Embryonic facial prominence (tissue), 1 donor: ENCODE results near the gene PHKB.
"Not testable (repeated sequence)": the region's sequence is repeated elsewhere in the genome, so short reads cannot be mapped to it uniquely, and the experiment has no call there.

Experiments
- DNase-seq: peaks from one replicate; pipeline ENCODE4 v3.0.0-alpha.2; 2016; ENCODE audit errors: extremely low spot score

The PHKB gene

DNA sequence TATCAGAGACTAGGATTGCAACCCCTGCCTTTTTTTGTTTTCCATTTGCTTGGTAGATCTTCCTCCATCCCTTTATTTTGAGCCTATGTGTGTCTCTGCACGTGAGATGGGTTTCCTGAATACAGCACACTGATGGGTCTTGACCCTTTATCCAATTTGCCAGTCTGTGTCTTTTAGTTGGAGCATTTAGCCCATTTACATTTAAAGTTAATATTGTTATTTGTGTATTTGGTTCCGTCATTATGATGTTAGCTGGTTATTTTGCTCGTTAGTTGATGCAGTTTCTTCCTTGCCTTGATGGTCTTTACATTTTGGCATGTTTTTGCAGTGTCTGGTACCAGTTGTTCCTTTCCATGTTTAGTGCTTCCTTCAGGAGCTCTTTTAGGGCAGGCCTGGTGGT, 220.4 kb downstream of the PHKB start:
- not testable (repeated sequence) for DNase-seq

DNA sequence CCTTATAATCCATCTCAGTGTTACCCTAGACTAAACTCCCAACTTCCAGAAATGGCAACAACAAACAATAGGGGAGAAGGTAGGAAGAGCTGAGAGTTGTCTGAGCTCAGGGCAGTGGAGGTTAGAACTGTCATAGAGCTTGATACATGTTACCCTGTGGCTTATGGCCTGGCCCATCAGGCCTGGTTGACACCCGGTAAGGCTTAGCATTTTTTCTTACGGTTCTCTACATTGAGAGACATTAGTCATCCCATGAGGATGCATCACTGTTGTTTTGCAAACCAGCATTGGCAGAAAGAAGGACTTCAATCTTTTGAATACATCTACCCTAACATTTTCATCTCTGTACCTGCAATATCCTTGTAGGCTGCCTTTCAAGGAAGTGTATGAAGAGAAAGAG, 226.6 kb downstream of the PHKB start:
- no peak for DNase-seq

DNA sequence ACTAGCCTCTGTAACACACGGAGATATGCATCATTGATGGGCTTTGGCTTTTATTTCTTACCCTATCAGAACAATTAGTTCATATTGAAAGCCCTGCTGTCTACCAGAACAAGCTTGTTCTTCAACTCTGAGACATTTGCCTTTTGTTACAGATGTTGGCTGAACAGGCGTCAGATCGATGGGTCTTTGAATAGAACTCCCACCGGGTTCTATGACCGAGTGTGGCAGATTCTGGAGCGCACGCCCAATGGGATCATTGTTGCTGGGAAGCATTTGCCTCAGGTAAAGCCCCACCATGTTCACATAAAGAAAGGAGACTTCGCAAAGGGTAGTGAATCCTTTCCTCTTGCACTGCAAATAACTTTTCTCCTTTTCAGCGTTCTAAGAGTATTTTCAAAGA, 232.1 kb downstream of the PHKB start:
- no peak for DNase-seq

DNA sequence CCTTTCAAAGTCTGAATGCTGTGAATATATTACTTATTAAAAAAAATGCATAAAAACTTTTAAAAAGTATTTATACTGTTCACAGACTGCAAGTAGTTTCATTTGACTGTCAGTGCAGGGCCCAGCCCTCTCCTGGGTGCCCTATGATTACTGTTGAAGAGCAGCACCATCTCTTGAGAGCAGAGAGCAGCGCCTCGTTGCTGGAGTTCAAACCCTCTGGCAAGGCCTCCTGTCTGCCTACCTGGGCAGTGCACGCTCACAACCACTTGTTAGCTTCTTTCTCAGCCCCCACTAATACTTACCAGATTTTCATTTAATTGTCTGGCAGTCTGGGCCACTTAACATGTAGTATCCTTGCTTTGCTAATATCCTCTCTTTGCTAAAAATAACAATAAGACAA, 233.4 kb downstream of the PHKB start:
- DNase-seq = no peak

DNA sequence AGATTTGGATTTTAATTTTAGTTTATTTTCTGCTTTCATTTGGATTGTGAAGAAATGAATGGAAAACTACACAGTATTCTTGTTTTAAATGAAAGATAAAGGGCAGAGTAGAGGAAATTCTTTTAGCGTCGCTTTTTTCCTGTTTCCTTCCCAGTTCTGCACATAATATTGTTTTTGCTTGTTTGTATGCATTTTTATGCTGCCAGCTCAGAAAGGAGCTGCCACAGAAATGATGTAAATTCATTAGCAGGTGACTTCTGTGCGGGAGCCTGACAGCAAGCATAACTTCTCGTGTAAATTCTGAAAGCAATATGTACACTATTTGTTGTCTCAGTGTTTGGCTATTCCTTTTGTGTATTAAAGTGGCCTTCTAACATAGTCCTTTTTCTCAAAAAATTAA, 234.6 kb downstream of the PHKB start:
- no peak for DNase-seq

DNA sequence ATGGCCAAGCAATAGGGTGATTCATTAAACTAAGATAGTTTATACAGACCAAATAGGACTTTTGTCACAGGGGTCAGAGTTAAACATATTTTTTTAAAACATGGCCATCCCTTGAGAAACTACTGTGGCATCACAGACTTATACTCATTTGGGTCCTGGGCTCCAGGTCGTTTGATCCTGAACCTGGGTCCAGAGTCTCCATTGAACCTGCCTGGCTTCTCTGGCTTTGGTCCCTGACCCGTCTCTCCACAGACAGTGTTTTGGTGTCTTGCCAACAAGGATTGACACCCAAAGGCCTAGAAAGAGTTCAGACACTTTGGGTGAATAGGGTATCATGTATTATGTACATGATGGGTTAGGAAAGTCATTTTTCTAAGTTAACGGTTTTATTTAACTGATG, 236.7 kb downstream of the PHKB start:
- no peak for DNase-seq

DNA sequence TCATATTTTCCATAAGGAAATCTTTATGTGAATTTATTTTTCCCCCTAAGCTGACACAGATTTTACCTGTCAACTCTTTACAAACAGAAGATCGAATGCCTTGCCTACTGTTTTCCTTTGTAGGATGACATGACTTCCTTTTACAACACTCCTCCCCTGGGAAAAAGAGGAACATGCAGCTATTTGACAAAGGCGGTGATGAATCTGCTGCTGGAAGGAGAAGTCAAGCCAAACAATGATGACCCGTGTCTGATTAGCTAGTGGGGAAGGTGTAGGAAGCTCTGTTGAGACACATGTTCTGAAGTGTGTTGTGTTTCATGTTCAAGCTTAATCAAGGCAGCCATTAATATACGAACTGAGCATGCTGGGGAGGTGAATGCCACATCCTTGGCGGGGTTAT, 238.0 kb downstream of the PHKB start:
- no peak for DNase-seq

DNA sequence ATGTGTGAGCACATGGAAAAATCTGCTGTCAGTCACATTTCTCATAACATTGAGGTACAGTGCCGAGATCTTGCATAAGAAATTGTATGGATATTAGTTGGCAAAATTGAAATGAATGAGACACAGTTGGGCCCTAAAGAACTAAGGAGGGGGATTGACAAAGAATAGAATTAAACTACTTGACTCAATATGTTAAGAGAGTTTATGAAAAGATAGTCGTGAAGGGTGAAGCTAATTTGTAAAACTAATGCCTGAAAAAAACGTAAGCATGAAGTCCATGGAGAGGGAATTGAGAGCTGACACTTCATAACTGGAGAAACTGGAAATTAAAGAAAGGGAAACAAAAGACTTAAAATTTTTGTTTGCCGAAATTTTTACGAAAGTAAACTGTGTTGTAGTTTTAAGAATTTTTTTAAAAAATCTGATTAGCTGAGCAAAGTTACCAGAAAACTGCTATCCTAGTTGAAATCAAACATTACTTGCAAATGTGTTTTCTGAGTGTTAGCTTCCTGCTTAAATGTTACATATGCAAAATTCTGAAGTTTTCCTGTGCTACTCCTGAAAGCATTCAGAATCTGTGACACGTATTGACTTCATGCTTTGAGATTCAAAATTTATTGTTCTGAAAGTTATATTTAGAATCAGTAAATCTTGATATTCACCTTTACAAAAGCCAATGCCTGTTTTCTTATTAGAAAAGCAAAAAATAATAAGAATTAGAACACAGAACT, 239.9 kb downstream of the PHKB start:
- DNase-seq = no peak

DNA sequence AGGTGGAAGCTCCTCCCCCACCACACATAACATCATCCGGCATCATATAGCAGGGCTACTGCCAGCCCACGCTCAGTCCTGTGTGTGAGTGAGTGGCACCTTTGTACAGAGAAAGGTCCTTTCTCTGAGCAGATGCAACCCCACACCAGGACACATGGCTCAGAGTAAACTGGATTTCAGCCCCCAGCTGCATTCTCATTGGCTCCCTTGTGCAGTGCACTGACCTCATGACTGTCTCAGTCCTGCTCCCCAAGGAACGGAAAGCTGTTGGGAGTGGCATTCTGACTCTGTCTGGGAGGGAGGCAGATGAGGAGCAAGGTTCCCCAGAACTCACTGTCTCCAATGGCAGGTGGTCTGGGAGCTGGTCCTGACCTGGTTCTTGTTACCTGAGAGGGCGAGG, 244.1 kb downstream of the PHKB start:
- no peak for DNase-seq

DNA sequence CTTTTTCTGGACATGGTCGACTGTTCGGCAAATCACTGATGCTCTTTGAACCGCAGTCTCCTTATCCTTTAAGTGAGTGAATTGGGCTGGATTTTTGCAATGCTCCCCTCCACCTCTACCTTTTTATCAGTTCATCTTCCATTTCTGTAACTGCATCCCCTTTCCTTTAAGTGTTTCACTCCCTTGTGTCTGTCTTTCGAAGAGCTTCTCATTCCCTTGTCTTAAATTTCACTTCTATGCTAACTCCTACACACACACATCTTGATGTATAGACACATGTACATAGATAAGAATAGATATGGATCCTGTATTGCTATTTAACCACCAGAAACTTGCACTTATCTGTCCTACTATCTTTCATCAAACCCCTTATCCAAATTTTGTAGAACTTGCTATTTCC, 250.7 kb downstream of the PHKB start:
- no peak for DNase-seq

DNA sequence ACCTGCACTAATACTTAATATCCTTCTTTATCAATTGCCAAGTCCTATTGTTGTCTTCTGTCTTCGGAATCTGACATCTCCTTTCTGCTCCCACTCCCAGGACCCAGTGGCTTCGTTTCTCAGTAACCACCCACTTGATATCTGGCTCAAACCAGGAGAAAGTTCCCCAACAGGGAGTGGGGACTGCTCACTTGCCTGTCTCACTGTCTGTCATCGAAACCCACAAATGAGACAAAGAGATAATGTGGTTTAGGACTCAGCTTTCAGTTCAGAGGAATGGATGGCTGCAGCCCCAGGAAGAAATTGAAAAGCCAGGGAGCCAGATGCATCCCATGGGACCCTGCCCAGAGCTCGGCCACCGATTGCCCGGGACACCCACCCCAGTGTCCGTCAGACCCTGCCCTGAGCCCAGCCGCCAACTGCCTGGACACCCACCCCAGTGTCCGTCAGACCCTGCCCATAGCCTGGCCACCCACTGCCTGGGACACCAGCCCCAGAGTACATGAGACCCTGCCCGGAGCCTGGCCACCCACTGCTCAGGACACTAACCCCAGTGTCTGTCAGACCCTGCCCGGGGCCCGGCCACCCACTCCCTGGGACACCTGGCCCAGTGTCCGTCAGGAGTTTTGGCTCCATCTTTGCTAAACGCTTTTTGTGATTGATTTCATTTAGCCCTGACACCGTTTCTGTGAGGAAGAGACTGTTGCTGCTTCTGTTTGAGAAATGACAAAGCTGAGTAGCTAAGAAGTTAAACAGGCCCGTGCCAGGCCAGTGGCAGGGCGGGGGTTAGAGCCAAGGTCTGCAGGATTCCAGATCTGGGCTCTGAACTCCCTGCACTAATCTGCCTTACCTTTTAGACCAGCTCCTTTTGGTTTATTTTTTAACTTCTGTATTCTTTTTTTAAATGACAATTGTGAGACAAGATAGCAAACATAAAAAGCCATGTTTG, 251.4 kb downstream of the PHKB start:
- no peak for DNase-seq

DNA sequence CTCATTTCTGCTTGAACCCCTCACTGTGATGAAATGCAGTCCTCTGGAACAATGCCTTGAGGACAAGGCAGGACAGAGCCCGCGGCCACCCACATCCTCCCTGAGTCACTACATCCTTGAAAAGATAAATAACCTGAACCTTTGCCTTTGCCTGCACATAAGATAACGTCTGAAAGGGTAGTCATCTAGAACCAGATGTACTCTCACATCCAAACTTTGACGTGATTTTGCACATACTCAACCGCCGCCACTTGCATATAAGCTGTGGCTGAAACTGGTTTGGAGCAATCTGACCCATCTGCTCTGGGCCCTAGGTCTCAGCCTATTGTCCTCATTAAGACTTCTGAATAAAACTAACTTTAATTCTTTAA, 252.1 kb downstream of the PHKB start:
- DNase-seq = no peak

DNA sequence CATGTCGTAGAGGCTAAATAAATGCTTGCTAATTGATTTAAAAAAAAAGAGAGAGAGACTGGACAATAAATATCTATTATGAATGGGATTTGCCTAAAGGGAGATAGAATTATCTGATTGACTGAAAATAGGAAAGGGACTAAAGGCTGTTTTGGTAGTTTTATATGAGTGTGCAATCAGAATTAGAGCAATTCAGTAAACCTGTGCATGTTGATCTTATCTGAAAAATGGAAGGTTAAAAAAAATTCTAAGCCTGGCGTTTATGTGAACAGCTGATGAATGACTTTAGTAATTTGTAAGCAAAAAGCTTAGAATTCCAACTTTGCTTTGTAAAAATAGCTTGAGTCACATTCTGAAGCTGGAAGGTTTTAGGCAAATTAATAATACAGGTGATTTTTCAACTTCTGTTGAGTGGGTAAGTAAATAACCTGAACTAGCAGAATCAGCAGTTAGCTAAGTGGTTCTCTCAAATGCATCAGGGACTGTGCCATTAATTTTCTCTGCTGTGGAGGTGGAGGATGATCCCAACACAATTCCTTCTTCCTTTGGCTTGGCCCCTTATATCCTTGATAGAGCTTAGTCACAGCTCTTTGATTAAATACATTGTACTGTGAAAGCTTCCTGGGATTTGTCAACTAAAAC, 254.4 kb downstream of the PHKB start:
- DNase-seq = no peak

DNA sequence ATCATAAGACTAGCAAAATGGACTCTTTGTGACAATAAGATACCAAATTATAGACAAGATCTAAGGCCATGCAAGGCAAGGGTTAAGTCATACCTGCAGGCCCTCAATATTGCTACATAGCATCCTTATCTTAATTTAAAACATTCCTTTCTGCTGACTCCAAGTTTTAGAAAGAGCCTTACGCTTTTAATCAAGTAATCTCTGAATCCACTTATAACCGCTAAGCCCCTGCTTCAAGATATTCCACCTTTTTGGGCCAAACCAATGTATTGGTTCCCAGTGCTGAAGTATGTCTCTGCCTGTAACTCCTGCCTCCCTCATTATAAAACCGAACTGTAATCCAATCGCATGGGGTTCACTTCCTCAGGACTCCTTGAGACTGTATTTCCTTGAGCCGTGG, 255.4 kb downstream of the PHKB start:
- no peak for DNase-seq

DNA sequence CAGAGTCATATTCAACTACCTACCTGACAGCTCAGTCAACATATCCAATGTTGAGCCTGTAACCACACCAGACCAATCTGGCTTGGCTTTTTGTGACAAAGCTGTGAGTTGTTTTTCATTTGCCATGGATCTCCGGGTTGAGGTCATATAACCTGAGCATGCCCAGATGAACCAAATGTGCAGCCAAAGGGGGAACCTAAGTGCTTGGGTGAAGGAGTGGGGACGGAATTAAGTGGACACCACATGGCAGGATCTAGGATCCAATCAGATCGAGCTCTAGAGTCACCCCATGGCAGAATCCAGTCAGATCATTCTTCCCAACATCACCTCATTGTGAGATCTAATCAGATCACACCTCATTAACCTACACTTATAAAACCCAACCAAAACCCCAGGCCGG, 258.6 kb downstream of the PHKB start:
- no peak for DNase-seq

DNA sequence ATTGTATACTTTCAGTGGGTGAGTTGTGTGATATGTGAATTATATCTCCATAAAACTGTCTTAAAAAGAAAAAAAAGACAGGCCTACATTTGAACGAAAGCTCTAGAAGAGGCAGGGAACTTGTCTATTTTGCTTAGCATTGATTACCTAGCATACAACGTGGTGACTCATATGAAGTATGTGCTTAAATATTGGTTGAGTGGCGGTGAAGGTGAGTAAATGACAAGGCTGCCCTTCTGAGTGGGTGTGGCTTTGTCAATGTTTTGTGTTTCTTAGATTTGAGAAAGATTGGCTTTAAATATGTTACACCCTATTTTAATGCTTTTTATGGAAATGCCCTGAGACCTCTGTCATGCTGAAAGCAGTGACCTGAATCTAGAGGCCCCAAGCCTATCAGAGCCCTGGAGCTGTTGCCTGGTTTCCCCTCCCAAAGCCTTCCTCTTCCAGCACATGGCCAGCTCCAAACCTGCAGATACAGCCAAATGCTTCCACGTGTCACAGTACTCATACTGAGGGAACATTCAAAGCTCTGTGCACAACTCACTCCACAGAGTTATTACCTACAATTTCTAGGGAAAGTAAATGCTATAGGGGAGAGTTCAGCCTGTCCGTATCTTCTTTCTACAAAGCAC, 260.0 kb downstream of the PHKB start:
- DNase-seq = no peak

DNA sequence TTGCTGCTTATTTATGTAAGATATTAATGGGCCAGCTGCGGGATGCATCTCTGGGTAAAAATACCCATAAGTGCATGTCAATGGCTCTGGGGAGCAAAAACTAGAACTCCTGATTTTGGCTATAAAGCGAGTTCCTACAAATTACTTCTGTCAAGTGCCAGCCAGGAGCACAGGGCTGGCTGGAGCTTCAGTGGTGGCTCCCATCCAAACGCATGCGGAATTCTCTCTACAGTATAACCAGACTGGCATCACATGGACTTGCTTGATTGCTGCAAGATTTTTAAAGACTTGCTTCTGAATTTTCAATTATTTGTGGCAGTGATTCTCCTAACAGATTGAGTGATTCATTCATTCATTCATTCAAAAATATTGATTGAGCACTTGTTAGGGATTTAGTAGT, 260.9 kb downstream of the PHKB start:
- DNase-seq = no peak

DNA sequence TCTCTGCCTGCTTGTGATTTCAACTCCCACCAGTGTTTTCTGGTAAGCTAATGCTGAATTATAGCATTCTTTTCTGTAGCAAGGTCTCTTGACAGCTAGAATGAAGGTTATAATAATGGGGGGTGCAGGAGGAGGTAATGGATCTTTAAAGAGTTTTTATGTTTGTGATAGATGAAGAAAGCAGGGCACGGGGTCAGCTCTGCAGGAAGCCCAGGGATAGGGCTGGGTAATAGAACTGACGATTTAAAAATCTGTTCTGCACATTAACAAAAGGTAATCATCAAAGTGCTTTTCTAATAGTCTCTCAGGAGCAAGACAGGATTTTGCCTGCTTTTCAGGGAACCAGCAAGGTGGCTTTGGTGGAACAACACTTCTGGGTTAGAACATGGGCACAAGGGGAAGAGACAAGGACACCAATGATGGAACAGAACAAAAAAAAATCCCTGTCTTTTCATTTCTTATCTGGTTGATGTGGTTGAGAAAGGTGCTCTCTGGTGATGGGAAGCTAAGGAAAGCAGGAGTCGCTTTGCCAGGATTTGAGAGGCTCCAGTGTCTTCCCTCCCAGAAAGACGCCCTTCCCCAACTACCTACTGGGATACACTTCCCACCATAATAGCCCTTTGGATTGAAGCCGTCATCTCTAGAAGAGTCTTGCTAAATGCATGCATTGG, 263.1 kb downstream of the PHKB start:
- no peak for DNase-seq

DNA sequence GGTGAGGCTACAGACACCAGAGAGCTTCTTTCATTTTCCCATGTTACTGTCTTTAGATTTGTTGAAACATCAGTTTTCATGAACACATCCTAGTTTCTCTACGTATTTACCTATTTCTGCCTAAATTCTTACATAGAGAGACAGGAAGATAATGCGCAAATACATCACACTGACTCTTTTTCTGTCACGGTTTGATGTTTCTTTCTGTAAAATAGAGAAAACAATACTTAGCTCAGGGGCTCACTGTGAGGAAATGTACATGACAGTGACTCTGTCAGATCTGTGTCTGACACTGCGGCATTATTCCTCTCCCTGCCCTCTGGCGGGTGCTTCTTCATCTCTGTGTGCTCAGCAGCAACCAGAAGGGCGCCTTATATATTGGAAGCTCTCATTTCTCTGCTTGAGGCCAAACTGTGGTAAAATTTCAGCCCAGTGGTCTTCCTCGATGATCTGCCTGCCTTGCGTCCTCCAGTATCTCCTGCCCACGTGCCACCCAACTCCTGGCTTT, 264.1 kb downstream of the PHKB start:
- DNase-seq = no peak

DNA sequence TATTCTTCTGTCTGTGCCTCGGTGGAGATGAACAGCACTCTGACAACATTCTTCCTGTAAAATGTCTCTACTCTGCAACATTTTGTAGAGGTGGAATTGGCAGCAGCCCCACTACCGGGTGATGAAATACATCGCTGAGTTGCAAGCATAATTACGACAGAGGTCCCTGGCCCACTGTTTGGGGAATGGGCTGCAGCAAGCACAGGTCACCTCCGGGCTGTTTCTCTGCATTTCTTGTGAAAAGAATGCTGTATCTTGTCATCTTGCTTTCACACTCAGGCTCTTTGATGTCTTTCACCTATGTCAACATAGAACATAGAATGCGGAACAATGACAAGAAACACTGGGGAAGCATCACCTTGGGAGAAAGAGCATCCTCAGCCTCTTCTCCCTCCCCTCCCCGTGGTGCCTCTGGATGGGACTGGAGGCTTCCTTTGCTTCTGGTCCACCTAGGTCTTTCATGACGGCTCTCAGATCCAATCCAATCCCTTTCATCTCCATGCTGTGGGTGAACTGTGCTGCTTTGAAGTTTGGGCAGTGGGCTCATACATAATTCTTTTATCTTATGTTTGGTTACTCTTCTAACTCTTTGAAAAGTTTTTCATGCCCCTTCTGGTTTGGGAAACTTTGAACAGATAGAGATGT, 265.0 kb downstream of the PHKB start:
- DNase-seq = no peak

DNA sequence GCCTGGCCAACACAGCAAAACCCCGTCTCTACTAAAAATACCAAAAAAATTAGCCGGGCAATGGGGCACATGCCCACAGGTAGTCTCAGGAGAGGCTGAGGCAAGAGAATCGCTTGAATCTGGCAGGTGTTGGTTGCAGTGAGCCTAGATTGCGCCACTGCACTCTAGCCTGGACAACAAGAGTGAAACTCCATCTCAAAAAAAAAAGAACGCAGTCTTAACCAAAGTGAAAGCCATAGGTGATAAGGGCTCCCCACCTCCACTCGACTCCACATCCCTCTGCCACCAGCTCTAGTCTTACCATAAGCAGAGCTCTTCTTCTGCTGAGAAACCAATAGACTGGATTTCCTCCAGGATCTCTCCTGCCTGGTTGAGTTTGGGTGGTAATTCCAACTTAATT, 266.0 kb downstream of the PHKB start:
- DNase-seq = no peak
